Measurements from ENCODE around the gene PFKM.
"Not testable (repeated sequence)": the region's sequence is repeated elsewhere in the genome, so short reads cannot be mapped to it uniquely, and the experiment has no call there.

Gene PFKM

DNA sequence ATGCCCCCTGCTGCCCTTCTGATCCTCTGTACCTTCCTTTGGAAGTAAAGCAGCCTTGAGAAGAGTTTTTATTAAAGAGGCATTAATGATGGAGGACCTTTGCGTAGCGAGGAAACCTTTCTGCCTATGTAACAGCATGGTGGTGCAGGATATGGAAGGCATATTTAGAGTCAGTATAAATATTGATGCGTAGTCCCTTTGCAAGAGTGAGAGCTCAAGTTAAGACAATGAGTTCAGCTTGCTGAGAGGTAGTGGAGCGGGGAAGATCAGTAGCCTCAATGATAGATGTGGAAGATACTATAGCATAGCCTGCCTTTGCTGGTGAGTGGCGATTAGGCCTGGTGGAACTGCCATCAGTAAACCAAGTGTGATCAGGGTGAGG lies 7.9 kb upstream of the PFKM start:
- not testable (repeated sequence) for DNase-seq

DNA sequence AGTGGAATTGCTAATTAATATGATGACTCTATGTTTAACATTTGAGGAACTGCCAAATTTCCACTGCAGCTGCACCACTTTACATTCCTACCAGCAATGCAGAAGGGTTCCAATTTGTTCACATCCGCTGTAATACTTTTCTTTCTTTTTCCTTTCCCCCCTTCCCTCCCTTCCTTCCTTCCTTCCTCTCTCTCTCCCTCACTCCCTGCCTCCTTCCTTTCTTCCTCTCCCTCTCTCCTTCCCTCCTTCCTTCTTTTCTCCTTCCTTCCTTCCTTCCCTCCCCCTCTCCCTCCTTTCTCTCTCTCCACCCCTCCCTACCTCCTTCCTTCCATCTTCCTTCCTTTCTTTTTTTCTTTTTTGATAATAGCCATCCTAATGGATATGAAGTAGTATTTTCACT lies 3.2 kb upstream of the PFKM start:
- DNase-seq = no peak

GRCh38 chr12:48118284-48118871 lies 786 bp upstream of the PFKM start:
- no peak for DNase-seq

- DNase-seq = no peak
Measured at GRCh38 chr12:48119834-48120195, 651 bp downstream of the PFKM start.

DNA sequence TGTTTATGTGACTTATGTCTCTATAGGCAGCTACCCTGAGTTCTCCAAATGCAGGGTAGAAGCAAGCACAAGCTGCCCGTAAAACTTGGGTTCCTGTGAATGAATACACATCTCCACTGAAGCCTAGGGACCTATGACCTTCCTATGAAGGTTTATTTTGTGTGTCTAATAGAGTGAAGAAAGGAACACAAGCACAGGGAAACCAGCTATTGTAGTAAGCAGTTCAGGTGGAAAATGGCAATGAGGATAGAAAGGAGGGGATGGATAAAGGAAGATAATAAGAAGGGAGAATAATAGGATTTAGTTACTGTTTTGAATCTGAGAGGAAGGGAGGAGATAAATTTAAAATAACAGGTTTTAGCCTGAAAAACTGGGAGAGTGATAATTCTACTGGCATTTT lies 2.4 kb downstream of the PFKM start:
- DNase-seq = no peak

DNA sequence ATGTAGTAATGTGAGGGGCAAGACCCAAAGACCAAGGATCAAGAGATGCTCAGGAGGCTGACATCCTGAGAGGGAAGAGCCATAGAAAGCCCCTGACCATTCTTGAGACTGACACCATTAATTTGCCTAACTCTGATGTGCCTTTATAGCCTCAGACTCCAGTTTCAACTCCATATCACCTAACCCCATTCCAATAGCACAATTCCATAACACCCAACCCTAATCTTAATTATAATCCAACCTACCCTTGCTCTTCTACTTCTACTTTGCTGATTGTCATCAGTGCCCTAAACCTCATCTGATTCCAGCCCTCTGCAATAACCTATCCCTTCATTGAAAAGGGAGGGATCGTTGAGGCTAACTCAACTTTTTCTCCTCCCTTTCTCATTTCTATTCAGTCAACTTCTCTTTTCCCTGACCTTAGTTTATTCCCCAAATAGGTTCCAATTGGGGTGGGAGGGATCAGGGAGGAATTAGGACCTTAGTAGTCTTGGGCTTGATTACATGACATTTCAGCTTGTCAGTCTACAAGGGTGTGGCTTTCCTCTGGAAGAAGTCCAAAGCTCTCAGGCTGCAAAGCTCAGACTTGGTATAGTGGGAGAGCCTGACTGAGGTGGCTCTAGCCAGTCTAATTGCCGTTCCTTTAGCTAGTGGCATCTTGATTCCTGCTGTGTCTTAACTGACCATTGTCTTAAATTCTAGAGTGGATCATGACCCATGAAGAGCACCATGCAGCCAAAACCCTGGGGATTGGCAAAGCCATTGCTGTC lies 3.1 kb downstream of the PFKM start:
- no peak for DNase-seq

GRCh38 chr12:48123169-48123568 lies 4.0 kb downstream of the PFKM start:
- no peak for DNase-seq

DNA sequence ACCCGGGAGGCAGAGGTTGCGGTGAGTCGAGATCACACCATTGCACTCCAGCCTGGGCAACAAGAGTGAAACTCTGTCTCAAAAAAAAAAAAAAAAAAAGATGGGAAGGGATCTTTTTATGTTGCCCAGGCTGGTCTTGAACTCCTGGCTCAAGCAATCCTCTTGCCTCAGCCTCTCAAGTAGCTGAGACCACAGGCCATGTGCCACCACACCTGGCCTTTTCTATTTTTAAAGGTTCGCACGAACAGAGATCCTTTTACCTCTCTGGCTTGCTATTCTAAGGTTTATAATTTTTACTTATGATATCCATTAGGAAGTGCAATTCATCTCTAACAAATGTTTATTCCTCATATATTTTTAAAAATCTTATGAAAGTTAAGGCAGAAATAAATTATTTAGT lies 6.4 kb downstream of the PFKM start:
- not testable (repeated sequence) for DNase-seq

GRCh38 chr12:48125985-48126384 lies 6.8 kb downstream of the PFKM start:
- no peak for DNase-seq

GRCh38 chr12:48126953-48127630 lies 7.9 kb downstream of the PFKM start:
- DNase-seq = no peak

DNA sequence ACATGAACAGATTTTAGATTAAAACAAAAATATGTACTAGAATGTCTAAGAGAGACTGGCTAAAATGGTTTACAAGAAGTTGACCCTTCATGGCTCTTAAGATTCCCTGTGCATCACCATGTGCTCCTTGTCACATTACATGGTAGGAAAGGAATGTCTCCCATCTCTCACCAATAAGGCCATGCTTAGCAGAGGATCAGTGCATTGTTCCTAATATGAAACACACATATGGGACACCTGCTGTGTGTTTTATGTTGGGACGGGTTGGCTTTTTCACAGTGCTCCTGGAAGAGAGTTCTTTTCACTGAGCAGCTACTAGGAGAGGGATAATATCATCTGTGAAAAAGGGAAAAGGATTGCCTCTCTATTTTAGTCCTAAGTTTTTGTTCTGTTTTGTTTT lies 9.6 kb downstream of the PFKM start:
- peak; percentile 11 for DNase-seq

DNA sequence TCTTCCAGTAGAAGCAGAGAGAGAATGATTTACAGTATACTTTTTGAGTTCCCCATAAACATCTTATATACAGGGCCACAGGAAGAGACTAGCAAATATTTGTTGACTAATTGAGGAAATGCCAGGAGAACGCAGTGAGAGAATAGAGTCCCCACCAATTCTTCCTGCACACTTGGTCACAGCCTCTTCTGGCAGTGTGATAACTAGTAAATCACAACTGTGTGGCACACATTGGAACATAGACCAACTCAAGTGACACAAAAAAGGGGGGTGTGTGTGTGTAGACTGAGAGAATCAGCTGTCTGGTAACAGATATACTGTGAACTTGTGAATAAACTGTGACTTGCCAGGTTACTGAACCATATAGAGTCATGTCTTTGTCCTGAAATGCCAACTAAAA lies 10.2 kb downstream of the PFKM start:
- no peak for DNase-seq

DNA sequence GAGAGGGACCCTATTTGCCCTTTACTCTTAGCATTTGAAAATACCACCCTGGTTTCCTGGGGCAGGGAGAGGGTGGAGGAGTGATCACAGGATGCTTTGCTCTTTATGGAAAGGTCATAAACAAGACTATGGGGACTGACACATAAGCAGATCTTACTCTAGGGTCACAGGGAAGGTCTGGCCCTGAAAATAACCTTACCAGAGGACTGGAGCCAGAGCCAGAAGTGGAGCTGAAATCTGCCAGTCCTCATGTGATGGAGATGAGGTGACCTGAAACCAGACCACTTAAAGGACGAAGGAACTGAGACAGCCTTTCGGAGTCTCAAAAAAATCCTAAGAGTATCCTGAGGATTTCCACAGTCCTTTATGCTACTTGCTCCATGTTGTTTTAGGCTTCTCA lies 12.4 kb downstream of the PFKM start:
- no peak for DNase-seq

DNA sequence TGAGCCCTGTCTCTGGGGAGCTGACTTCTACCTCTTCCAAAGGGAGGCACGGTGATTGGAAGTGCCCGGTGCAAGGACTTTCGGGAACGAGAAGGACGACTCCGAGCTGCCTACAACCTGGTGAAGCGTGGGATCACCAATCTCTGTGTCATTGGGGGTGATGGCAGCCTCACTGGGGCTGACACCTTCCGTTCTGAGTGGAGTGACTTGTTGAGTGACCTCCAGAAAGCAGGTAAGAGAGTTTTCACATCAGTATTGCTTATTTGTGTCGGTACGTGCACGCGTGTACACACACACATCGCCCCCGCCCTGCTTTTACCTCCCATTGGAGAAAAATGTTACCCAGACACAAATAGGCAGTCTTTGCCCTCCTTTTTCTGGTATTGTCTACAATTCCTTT lies 13.7 kb downstream of the PFKM start:
- no peak for DNase-seq

- DNase-seq = no peak
Measured at GRCh38 chr12:48135027-48135426, 15.9 kb downstream of the PFKM start.

GRCh38 chr12:48142818-48143674 lies 23.9 kb downstream of the PFKM start:
- DNase-seq = no peak

DNA sequence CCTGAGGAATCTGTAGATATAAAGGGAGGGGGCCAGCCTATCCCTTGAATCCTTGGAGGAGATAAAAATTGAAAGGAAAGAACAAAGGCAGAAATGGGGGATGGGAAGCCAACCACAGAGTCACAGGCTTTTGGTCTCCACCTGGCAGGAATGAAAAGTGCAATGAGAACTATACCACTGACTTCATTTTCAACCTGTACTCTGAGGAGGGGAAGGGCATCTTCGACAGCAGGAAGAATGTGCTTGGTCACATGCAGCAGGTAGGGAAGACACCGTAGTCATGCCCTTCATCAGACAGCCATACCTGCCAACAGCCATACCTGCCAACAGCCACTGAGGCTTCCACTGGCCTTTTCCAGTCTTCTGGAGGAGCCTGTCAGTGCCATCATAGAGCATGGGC lies 24.7 kb downstream of the PFKM start:
- no peak for DNase-seq

- DNase-seq = no peak
Measured at GRCh38 chr12:48145981-48146380, 26.8 kb downstream of the PFKM start.

- no peak for DNase-seq
Measured at GRCh38 chr12:48151103-48151771, 32.1 kb downstream of the PFKM start.

- not testable (repeated sequence) for DNase-seq
Measured at GRCh38 chr12:48155786-48156185, 36.6 kb downstream of the PFKM start.

DNA sequence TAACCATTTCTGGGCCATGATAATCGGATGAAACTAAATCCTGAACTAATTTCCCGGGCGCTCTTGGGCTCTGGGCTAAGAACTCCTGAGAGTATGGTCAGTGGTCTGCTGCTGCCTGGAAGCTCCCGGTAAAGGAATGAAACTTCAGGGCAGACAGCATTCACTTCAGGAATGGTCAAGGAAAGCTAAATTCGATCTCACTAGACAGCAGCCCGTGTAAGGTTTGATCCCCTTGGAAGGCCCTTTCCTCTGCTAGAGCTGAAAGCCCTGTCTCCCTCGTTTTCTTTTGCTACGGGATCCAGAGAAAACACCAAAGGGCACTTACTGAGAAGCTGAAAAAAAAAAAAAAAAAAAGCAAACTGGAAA lies 37.5 kb downstream of the PFKM start:
- DNase-seq = no peak

GRCh38 chr12:48157018-48157888 lies 38.1 kb downstream of the PFKM start, which contains the start of gene ASB8:
ASB8 (minus strand) TSS chr12:48157515; CDS start chr12:48153496, 4,019 bp downstream.
- DNase-seq = peak; percentile 98

Data from fibroblast of skin of scalp (primary cell).